AG09309 (cell line): ENCODE data around the gene ZMYM1.
A peak's percentile ranks its signal among the peaks of the same experiment; 100 is the strongest.

ENCODE experiments used
- DNase-seq: peaks from one replicate; pipeline ENCODE4 v3.0.0-alpha.2; 2010; ENCODE audit warnings: low read depth
- H3K4me3 ChIP-seq: 2 replicates; pipeline ENCODE4 v1.5.1; 2011; ENCODE audit warnings: mild to moderate bottlenecking, low read depth, low read length, moderate library complexity; ENCODE audit not compliant: control insufficient read depth
- TF ChIP-seq, protein P1 (sequence below): IDR thresholded peaks from 2 replicates; pipeline ENCODE4 v1.5.1; 2011; ENCODE audit warnings: mild to moderate bottlenecking, low read depth, low read length, inconsistent platforms; ENCODE audit not compliant: insufficient read depth, control insufficient read depth; ENCODE audit errors: missing control alignments

ZMYM1 gene

DNA sequence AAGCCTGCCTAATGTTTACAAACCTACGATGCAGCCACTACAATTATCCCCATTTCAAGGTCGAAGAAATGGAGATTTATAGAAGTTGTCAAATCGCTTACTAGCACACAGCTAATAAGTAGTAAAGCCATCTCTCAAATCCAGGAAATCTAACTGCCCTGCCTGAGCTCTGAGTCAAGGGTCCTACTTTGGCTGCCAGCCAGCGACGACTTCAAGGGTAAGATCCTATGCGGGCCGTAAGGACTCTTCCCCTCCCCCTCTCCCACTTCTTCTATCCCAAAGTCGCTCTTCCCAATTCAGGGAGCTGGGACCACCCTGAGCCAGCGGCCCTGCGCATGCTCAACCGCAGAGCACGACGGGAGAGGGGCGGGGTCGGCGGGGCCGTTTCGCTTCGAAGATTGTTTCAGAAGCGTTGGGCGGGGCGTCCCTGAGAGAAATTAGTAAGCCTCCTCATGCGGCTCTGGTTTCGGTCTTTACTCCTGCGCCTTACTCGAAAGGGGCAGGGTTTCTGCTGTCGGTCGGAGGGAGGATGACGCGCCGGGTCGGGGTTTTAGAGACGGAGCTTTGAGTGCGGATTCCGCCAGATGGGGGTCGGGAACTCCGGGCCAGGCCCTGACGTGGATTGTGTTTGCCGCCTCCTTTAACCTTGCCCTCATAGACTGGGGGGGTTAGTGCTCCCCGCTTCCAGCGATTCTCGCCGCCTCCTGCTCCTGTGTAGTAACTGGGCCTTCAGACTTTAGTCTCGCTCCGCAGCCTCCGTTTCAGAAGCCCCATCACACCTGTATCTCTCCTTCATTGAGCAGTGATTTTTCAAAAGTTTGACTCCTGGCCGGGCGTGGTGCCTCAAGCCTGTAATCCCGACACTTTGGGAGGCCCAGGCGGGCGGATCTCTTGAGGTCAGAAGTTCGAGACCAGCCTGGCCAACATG, at the start of gene ZMYM1:
ZMYM1 (plus strand) TSS at position 383 of the 928 bp plus-strand sequence. CDS start 14,603 bp downstream, outside the sequence.
- H3K4me3 ChIP-seq, result peak within 1 kb of the TSS; percentile 66
- DNase-seq, result peak; percentile 16
- TF ChIP-seq, protein P1, sequence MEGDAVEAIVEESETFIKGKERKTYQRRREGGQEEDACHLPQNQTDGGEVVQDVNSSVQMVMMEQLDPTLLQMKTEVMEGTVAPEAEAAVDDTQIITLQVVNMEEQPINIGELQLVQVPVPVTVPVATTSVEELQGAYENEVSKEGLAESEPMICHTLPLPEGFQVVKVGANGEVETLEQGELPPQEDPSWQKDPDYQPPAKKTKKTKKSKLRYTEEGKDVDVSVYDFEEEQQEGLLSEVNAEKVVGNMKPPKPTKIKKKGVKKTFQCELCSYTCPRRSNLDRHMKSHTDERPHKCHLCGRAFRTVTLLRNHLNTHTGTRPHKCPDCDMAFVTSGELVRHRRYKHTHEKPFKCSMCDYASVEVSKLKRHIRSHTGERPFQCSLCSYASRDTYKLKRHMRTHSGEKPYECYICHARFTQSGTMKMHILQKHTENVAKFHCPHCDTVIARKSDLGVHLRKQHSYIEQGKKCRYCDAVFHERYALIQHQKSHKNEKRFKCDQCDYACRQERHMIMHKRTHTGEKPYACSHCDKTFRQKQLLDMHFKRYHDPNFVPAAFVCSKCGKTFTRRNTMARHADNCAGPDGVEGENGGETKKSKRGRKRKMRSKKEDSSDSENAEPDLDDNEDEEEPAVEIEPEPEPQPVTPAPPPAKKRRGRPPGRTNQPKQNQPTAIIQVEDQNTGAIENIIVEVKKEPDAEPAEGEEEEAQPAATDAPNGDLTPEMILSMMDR, result no peak

DNA sequence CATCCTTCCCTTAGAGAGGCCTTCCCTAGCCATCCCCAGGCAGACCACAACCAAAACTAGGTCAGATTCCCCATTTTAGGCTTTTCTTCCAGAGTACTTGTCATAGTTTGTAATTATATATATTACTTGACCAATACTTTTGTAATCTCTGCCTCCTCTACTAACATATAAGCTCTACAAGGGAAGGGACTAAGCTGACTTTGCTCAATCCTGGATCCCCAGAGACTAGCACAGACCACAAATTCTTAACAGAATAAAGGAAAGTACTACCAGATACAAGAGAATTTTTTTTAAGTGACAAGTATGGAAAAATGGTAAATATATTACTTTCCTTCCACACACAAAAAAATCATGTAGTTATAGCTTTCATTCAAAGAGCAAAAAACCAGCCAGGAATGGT, 49.4 kb upstream of the ZMYM1 start:
- DNase-seq, result no peak
- H3K4me3 ChIP-seq, result no peak overlapping the region
- TF ChIP-seq, protein P1, result no peak

DNA sequence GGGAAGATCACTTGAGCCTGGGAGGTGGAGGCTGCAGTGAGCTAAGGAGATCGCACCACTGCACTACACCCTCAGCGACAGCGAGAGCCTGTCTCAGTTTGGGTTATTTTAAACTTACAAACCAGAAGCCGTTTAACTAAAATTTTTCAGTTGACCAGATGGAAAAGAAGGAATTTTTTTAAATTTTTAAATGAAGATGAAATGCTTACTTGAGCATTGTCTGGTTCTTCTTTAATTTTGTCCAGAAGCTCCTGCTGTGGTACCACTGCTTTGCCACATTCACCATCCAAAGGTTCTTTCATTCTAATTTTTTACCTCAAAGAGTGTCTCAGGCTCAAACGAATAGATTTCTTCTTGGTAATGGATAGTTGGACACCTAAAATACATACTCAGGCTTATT, 48.8 kb upstream of the ZMYM1 start:
- TF ChIP-seq, protein P1, result no peak
- peak overlapping the region; percentile 75 for H3K4me3 ChIP-seq
- DNase-seq, result no peak

DNA sequence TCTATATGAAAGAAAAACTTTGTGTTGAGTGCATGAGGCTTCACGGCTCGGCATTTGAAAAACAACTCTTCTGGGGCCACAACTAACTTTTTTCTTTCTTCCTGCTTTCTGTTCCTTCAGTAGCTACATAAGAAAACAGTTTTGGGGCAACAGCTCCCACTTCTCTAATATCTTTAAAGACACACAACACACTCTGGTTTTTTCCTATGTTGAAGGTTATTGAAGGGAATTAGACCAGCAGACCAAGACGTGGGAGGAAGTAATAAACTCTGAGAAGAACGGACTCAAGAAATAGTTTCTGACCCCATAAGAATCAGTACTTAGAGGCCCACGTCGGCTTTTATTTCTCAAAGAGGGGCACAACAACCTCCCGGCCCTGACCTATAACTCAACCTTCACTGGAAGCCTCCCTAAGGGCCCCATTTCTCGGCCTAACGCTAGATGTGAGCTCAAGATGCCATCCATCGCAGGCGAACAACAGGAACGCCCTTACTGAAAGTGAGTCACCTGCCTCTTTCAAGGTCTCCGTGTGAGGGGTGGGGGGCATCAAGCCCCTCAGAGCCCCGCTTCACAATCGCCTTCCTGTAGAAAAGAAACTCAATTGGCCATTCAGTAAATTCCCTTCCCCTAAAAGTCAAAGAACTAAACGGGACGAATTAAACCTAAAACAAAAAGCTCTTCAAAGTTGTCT, 48.3 kb upstream of the ZMYM1 start:
- no peak for DNase-seq
- TF ChIP-seq, protein P1, result no peak
- peak overlapping the region; percentile 75 for H3K4me3 ChIP-seq

DNA sequence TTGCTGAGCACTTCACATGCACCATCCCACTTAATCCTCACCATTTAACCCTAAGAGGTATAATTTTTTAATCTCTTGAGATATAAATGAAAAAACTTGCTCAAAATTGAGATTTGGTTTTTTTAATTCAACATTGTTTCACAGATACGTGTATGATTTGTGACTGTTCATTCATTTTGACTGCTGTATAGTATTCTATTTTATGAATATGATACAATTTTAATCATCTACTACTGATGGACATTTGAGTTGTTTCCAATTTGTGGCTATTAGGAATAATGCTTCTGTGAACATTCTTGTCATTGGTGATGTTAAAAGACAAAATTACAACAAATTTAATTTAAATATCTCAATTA, 46.8 kb upstream of the ZMYM1 start:
- TF ChIP-seq, protein P1, result no peak
- H3K4me3 ChIP-seq, result no peak overlapping the region; the same call in 1 of the 2 replicates
- no peak for DNase-seq

DNA sequence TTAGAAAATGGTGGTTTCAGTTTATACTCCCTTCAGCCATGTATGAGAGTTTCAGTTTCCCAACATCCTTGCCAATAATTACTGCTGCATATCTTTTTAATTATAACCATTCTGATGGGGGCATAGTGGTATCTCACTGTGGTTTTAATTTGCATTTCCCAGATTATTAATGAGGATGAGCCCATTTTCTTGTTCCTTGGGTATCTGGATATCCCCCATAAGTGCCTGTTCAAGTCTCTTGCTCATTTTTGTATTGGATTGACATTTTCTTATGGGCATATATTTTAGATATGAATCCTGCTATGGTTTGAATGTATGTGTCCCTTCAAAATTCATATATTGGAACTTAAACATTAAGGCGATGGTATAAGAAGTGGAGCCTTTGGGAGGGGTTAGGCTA, 45.8 kb upstream of the ZMYM1 start:
- H3K4me3 ChIP-seq, result no peak overlapping the region
- no peak for DNase-seq
- TF ChIP-seq, protein P1, result no peak
